ENCODE results near the gene TRIM72.
A peak's percentile ranks its signal among the peaks of the same experiment; 100 is the strongest.

TRIM72 gene

DNA sequence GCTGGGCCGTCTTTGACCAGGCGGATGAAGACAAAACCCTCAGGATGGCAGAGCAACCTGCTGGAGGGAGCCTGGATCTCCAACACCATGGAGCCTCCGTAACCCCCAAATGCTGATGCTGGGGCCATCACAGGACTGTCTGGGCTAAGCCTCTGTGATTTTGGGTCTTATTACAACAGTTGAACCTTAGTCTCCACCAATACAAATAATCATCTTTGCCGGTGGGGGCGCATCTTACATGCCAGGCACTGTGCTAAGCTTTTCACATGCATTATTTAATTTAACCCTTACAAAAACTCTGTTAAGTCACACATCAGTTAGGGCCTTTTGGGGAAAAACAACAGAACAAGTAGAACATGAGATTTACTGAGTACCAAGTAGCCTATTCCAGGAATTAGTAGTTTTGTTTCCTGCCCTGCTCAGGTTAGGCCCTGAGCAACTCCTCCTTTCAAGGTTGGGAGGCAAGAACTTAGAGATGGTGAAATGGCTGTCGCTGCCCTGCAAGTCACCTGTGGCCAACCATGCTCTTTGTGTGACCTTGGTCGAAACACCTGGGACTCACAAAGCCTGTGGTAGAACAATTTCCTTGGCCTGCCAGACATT lies 37.0 kb downstream of the TRIM72 start:
- Histone ChIP-seq H4K8ac (ENCODE audit: low read depth, low read length) (no peak overlapping the region), H3K9ac (ENCODE audit: low read depth, low read length, poor library complexity) (no peak overlapping the region), H3K23ac (ENCODE audit: low read depth, low read length, poor library complexity) (no peak overlapping the region), H2AK5ac (ENCODE audit: low read depth, low read length) (no peak overlapping the region), H2BK5ac (ENCODE audit: low read length) (no peak overlapping the region), H3K27ac (replicated peaks; ENCODE audit: low read length) (no peak overlapping the region), H3K4me1 (ENCODE audit: control insufficient read depth in 2 of 2, insufficient read depth in 1 of 2, low read depth in 1 of 2, low read length in 2 of 2) (no peaks in the 10 kb centered on the region), H2AFZ (ENCODE audit: low read length) (no peak overlapping the region), H2BK120ac (ENCODE audit: low read depth, low read length) (no peak overlapping the region), H2BK15ac (ENCODE audit: low read length) (no peak overlapping the region), H3K36me3 (replicated peaks in 1 of 2; ENCODE audit: control insufficient read depth in 2 of 2, insufficient read depth in 2 of 2, low read length in 2 of 2) (no peaks in the 10 kb centered on the region), H3K4me3 (ENCODE audit: low read length in 2 of 2) (no peak overlapping the region), H2BK12ac (ENCODE audit: low read length) (no peak overlapping the region), H3K4ac (ENCODE audit: low read length) (no peak overlapping the region), H3K18ac (ENCODE audit: low read length) (no peak overlapping the region), H3K27me3 (ENCODE audit: control insufficient read depth in 3 of 3, insufficient read depth in 3 of 3, low read depth in 1 of 3, low read length in 3 of 3) (peaks cover 0 to 5% (median 0%) of the 10 kb centered on the region in 3 experiments), H3K9me3 (replicated peaks in 1 of 2; ENCODE audit: control insufficient read depth in 2 of 2, insufficient read depth in 1 of 2, low read depth in 1 of 2, low read length in 2 of 2) (no peaks in the 10 kb centered on the region), H4K91ac (ENCODE audit: low read depth, low read length, poor library complexity) (no peak overlapping the region), H3K4me2 (ENCODE audit: insufficient read depth, low read length, poor library complexity, severe bottlenecking) (no peak overlapping the region), H3K14ac (ENCODE audit: low read length) (no peak overlapping the region), H3K79me1 (ENCODE audit: low read depth, low read length) (no peaks in the 10 kb centered on the region)
- WGBS, 2 donors (ENCODE audit: extremely low coverage in 2 of 2, insufficient read length in 2 of 2, insufficient replicate concordance in 1 of 2), result no CpG with 5 or more reads among the region's 7 CpGs
- no peak for DNase-seq (ENCODE audit: low spot score)

DNA sequence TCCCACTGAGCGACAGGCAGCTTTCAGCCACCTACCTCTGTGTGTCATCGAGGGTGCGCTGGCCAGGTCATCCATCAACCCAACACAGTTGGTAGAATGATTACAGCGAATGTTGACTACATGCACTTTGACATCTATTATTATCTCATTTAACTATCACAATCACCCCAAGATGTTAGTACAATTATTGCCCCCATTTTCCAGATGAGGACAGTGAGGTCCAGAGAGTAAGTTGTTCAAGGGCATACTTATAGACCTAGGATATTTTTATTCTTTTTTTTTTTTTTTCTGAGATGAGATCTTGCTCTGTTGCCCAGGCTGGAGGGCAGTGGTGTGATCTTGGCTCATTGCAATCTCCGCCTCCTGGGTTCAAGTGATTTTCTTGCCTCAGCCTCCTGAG lies 37.5 kb downstream of the TRIM72 start:
- no peak overlapping the region for H2BK5ac ChIP-seq (ENCODE audit: low read length)
- H3K36me3 ChIP-seq (replicated peaks in 1 of 2; ENCODE audit: control insufficient read depth in 2 of 2, insufficient read depth in 2 of 2, low read length in 2 of 2), result no peaks in the 10 kb centered on the region
- H3K18ac ChIP-seq (ENCODE audit: low read length), result no peak overlapping the region
- H3K4ac ChIP-seq (ENCODE audit: low read length), result no peak overlapping the region
- H2AK5ac ChIP-seq (ENCODE audit: low read depth, low read length), result no peak overlapping the region
- H2BK15ac ChIP-seq (ENCODE audit: low read length), result no peak overlapping the region
- no peak overlapping the region for H2BK120ac ChIP-seq (ENCODE audit: low read depth, low read length)
- no peak overlapping the region for H4K91ac ChIP-seq (ENCODE audit: low read depth, low read length, poor library complexity)
- no peaks in the 10 kb centered on the region for H3K4me1 ChIP-seq (ENCODE audit: control insufficient read depth in 2 of 2, insufficient read depth in 1 of 2, low read depth in 1 of 2, low read length in 2 of 2)
- no peak overlapping the region for H3K9ac ChIP-seq (ENCODE audit: low read depth, low read length, poor library complexity)
- H3K27ac ChIP-seq (replicated peaks; ENCODE audit: low read length), result no peak overlapping the region
- no peaks in the 10 kb centered on the region for H3K79me1 ChIP-seq (ENCODE audit: low read depth, low read length)
- H4K8ac ChIP-seq (ENCODE audit: low read depth, low read length), result no peak overlapping the region
- no peaks in the 10 kb centered on the region for H3K9me3 ChIP-seq (replicated peaks in 1 of 2; ENCODE audit: control insufficient read depth in 2 of 2, insufficient read depth in 1 of 2, low read depth in 1 of 2, low read length in 2 of 2)
- no peak overlapping the region for H2AFZ ChIP-seq (ENCODE audit: low read length)
- no peak for DNase-seq (ENCODE audit: low spot score)
- no peak overlapping the region for H3K14ac ChIP-seq (ENCODE audit: low read length)
- peaks cover 0 to under 1% (median 0%) of the 10 kb centered on the region in 3 experiments for H3K27me3 ChIP-seq (ENCODE audit: control insufficient read depth in 3 of 3, insufficient read depth in 3 of 3, low read depth in 1 of 3, low read length in 3 of 3)
- H3K4me3 ChIP-seq (ENCODE audit: low read length in 2 of 2), result no peak overlapping the region
- no peak overlapping the region for H2BK12ac ChIP-seq (ENCODE audit: low read length)
- H3K23ac ChIP-seq (ENCODE audit: low read depth, low read length, poor library complexity), result no peak overlapping the region
- no peak overlapping the region for H3K4me2 ChIP-seq (ENCODE audit: insufficient read depth, low read length, poor library complexity, severe bottlenecking)
- no CpG with 5 or more reads among the region's 5 CpGs for WGBS, 2 donors (ENCODE audit: extremely low coverage in 2 of 2, insufficient read length in 2 of 2, insufficient replicate concordance in 1 of 2)

- H3K36me3 ChIP-seq (replicated peaks in 1 of 2; ENCODE audit: control insufficient read depth in 2 of 2, insufficient read depth in 2 of 2, low read length in 2 of 2), result no peaks in the 10 kb centered on the region
- no peak overlapping the region for H3K14ac ChIP-seq (ENCODE audit: low read length)
- no CpG with 5 or more reads among the region's 5 CpGs for WGBS, 2 donors (ENCODE audit: extremely low coverage in 2 of 2, insufficient read length in 2 of 2, insufficient replicate concordance in 1 of 2)
- H3K9me3 ChIP-seq (replicated peaks in 1 of 2; ENCODE audit: control insufficient read depth in 2 of 2, insufficient read depth in 1 of 2, low read depth in 1 of 2, low read length in 2 of 2), result no peaks in the 10 kb centered on the region
- no peaks in the 10 kb centered on the region for H3K79me1 ChIP-seq (ENCODE audit: low read depth, low read length)
- no peak overlapping the region for H2BK120ac ChIP-seq (ENCODE audit: low read depth, low read length)
- no peak overlapping the region for H3K18ac ChIP-seq (ENCODE audit: low read length)
- H3K23ac ChIP-seq (ENCODE audit: low read depth, low read length, poor library complexity), result no peak overlapping the region
- H3K9ac ChIP-seq (ENCODE audit: low read depth, low read length, poor library complexity), result no peak overlapping the region
- no peak overlapping the region for H2BK15ac ChIP-seq (ENCODE audit: low read length)
- no peak overlapping the region for H2BK12ac ChIP-seq (ENCODE audit: low read length)
- H3K27ac ChIP-seq (replicated peaks; ENCODE audit: low read length), result no peak overlapping the region
- no peak overlapping the region for H3K4me2 ChIP-seq (ENCODE audit: insufficient read depth, low read length, poor library complexity, severe bottlenecking)
- no peak overlapping the region for H2BK5ac ChIP-seq (ENCODE audit: low read length)
- no peaks in the 10 kb centered on the region for H3K27me3 ChIP-seq (ENCODE audit: control insufficient read depth in 3 of 3, insufficient read depth in 3 of 3, low read depth in 1 of 3, low read length in 3 of 3)
- DNase-seq (ENCODE audit: low spot score), result no peak
- no peak overlapping the region for H2AK5ac ChIP-seq (ENCODE audit: low read depth, low read length)
- H2AFZ ChIP-seq (ENCODE audit: low read length), result peak overlapping the region; percentile 56
- H4K8ac ChIP-seq (ENCODE audit: low read depth, low read length), result no peak overlapping the region
- no peaks in the 10 kb centered on the region for H3K4me1 ChIP-seq (ENCODE audit: control insufficient read depth in 2 of 2, insufficient read depth in 1 of 2, low read depth in 1 of 2, low read length in 2 of 2)
- H4K91ac ChIP-seq (ENCODE audit: low read depth, low read length, poor library complexity), result no peak overlapping the region
- H3K4me3 ChIP-seq (ENCODE audit: low read length in 2 of 2), result no peak overlapping the region
- no peak overlapping the region for H3K4ac ChIP-seq (ENCODE audit: low read length)
Observed at GRCh38 chr16:31253642-31254045, 39.7 kb downstream of the TRIM72 start.

- no peak overlapping the region for H2AK5ac ChIP-seq (ENCODE audit: low read depth, low read length)
- H2AFZ ChIP-seq (ENCODE audit: low read length), result no peak overlapping the region
- H3K79me1 ChIP-seq (ENCODE audit: low read depth, low read length), result no peaks in the 10 kb centered on the region
- H3K36me3 ChIP-seq (replicated peaks in 1 of 2; ENCODE audit: control insufficient read depth in 2 of 2, insufficient read depth in 2 of 2, low read length in 2 of 2), result no peaks in the 10 kb centered on the region
- H2BK12ac ChIP-seq (ENCODE audit: low read length), result no peak overlapping the region
- no peak overlapping the region for H3K23ac ChIP-seq (ENCODE audit: low read depth, low read length, poor library complexity)
- no peak for DNase-seq (ENCODE audit: low spot score)
- no peak overlapping the region for H2BK120ac ChIP-seq (ENCODE audit: low read depth, low read length)
- H3K27me3 ChIP-seq (ENCODE audit: control insufficient read depth in 3 of 3, insufficient read depth in 3 of 3, low read depth in 1 of 3, low read length in 3 of 3), result peaks cover 0 to 2% (median 0%) of the 10 kb centered on the region in 3 experiments
- H4K8ac ChIP-seq (ENCODE audit: low read depth, low read length), result no peak overlapping the region
- no peak overlapping the region for H3K4me3 ChIP-seq (ENCODE audit: low read length in 2 of 2)
- H2BK15ac ChIP-seq (ENCODE audit: low read length), result no peak overlapping the region
- no peak overlapping the region for H4K91ac ChIP-seq (ENCODE audit: low read depth, low read length, poor library complexity)
- H3K27ac ChIP-seq (replicated peaks; ENCODE audit: low read length), result no peak overlapping the region
- H3K9me3 ChIP-seq (replicated peaks in 1 of 2; ENCODE audit: control insufficient read depth in 2 of 2, insufficient read depth in 1 of 2, low read depth in 1 of 2, low read length in 2 of 2), result no peaks in the 10 kb centered on the region
- no peak overlapping the region for H3K18ac ChIP-seq (ENCODE audit: low read length)
- H3K4me1 ChIP-seq (ENCODE audit: control insufficient read depth in 2 of 2, insufficient read depth in 1 of 2, low read depth in 1 of 2, low read length in 2 of 2), result no peaks in the 10 kb centered on the region
- no peak overlapping the region for H3K9ac ChIP-seq (ENCODE audit: low read depth, low read length, poor library complexity)
- WGBS, 2 donors (ENCODE audit: extremely low coverage in 2 of 2, insufficient read length in 2 of 2, insufficient replicate concordance in 1 of 2), result no CpG with 5 or more reads among the region's 8 CpGs
- no peak overlapping the region for H3K14ac ChIP-seq (ENCODE audit: low read length)
- H3K4ac ChIP-seq (ENCODE audit: low read length), result no peak overlapping the region
- no peak overlapping the region for H3K4me2 ChIP-seq (ENCODE audit: insufficient read depth, low read length, poor library complexity, severe bottlenecking)
- H2BK5ac ChIP-seq (ENCODE audit: low read length), result no peak overlapping the region
Observed at GRCh38 chr16:31256466-31256865, 42.5 kb downstream of the TRIM72 start.
